ENCODE results near the gene LAMC3.

The LAMC3 gene

DNA sequence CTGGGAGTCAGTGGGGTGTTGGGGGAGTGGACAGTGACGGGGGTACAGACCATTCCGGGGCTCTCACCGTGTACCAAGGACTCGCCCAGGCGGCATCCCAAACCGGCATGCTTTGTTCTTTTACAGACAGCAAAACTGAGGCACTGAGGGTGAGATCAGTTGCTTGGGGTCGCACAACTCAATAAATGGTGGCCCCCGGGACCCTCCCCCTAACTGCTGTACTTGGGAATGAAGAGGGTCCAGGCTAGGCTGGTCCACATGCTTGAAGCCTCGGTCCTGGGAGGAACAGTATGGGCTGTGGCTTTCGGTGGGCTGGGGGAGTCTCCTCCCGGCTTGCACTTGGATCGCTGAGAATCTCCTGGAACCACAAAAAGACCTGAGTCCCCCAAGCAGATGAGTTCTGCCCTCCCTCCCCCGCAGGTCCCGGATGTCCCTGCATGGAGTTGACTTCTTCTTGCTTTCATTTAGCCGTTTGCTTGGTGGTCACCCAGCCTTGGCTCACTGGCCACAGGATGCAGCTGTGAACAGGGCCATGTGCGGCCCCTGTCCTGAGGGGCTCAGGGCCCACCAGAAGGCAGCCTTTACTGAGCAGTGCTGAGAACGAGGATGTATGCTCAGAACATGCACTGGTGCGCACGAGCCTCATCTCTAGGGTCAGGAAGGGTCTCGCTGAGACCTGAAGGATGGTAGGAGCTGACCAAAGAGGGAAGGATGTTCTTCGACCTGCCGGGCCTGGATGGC lies 4.2 kb downstream of the LAMC3 start:
- DNase-seq = no peak

GRCh38 chr9:131013771-131014676 lies 5.0 kb downstream of the LAMC3 start:
- no peak for DNase-seq

DNA sequence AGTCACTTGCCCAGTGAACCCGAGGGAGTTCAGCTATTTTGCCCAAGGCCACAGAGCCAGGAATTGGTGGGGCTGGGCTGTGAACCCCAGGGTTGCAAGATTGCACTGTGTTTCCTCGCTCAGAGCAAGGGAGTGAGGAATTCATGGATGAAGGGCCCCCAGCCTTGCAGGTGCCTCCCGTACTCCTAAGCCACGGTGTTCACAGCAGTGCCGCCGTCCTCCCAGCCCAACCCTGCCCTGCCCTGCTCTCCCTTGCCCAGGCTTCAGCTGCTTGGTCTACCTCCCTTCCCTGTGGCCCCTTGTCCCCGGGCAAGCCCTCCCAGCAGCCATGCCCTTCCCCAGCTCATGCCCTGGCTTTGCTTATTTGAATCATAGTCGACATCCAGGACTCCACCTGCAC lies 6.1 kb downstream of the LAMC3 start:
- no peak for DNase-seq

- DNase-seq = no peak
These were observed 7.0 kb downstream of the LAMC3 start for GRCh38 chr9:131015876-131016397.

DNA sequence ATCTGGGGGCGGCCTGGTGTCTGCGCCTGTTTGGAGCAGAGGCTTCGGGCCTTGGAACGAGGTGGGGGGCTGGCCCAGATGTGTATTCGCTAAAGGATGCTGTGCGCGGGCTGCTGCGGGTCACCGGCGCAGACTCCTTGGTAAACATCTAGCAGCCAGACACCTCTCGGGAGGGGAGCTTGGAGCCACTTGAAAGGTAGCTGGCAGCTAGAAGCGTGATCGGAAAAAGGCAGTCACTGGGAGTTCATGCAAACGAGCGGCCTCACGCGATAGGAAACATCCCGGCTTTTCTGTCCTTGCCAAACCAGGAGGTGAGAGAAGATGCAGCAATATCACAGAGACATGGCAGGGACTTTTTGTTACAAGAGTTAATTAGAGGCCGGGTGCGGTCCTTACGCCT lies 8.1 kb downstream of the LAMC3 start:
- no peak for DNase-seq

GRCh38 chr9:131018621-131019020 lies 9.6 kb downstream of the LAMC3 start:
- DNase-seq = no peak

DNA sequence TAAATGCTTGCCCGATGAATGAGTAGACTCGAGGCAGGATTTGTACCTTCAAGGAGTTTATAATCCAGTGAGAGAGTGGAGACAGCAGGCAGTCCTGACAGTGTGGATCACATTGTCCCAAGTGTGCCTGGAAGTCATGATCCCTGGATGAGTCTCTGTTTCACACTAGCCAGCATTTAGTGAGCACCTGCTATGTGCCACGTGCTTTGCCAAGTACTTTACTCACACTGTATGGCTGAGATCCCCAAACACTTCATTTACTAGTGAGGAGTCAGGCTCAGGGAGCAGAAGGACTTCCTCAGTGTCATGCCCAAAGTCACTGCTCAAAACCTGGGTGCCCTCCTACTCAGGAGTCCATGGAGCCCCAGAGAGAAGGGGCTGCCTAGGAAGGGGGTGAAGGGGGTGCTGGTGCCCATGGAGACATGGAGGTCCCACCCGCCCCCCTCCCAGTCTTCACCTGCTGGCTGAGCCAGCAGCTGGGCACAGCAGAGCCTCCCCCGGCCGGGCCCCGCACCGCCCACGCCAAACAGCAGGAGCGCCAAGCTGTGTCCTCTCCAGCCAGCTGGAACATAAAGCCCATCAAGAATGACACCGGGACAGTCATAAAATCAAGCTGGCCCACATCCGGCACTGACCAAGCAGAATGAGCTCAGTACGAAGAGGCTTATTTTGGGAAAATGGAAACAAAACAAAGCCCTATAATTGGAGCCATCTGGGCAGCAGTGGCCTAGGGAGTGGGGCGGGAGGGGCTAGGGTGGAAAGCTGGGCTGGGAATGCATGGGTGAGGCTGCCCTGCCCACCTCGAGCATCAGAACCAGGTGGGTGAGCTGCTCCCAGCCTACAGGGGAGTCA lies 10.6 kb downstream of the LAMC3 start:
- DNase-seq = no peak

DNA sequence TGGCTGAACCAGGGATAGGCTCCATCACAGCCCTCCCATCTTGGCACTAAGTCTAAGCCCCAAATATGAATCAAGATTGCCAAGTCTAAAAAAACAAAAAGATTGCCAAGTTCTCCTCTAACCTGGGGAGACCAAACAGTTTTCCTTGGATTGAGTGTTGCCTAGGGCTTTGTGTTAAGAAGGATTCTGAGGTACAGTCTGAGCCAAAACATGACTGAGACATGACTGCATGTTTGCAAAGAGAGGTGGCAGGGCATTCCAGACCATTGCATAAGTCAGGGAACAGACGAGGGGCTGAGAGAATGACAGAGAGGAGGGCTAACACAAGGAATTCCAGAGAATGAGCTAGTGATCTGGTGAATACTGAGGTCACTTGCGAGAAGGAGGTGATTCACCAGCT lies 11.4 kb downstream of the LAMC3 start:
- DNase-seq = peak; percentile 10

DNA sequence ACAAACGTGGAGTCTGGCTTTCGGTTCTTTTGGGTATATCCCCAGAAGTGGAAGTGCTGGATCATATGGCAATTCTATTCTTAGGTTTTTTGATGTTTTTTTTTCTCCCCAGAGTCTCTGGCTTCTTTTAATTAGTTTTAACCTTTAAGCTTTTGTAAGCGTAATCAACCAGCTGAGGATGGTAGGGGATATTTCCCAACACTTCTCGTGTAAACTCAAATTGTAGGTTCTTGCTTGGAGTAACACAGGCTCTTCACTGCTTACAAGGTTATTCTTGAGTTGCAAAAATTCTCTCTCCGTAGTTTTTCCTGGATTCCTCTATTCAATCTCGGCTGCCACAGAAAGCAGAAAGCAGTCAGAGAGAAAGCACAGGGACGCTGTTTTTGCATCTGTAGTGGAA lies 11.9 kb downstream of the LAMC3 start:
- DNase-seq = no peak

DNA sequence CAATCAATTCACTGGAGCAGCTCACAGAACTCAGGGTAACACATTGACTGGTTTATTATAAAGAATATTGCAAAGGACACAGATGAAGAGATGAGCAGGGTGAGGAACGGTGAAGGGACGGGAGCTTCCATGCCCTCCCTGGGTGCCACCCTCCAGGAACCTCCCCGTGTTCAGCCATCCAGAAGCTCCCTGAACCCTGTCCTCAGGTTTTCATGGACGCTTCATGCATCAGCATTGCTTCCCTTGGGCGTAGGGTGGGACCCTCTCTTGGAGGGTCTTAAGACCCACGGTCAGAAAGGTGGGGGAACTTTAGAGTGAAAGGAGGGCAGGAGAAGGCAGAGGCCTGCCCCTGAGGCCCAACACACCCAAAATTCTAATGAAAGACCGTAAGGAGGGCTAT lies 12.8 kb downstream of the LAMC3 start:
- DNase-seq = no peak

GRCh38 chr9:131024978-131025868 lies 16.2 kb downstream of the LAMC3 start:
- no peak for DNase-seq

- DNase-seq = no peak
These were observed 17.2 kb downstream of the LAMC3 start for GRCh38 chr9:131025953-131026858.

DNA sequence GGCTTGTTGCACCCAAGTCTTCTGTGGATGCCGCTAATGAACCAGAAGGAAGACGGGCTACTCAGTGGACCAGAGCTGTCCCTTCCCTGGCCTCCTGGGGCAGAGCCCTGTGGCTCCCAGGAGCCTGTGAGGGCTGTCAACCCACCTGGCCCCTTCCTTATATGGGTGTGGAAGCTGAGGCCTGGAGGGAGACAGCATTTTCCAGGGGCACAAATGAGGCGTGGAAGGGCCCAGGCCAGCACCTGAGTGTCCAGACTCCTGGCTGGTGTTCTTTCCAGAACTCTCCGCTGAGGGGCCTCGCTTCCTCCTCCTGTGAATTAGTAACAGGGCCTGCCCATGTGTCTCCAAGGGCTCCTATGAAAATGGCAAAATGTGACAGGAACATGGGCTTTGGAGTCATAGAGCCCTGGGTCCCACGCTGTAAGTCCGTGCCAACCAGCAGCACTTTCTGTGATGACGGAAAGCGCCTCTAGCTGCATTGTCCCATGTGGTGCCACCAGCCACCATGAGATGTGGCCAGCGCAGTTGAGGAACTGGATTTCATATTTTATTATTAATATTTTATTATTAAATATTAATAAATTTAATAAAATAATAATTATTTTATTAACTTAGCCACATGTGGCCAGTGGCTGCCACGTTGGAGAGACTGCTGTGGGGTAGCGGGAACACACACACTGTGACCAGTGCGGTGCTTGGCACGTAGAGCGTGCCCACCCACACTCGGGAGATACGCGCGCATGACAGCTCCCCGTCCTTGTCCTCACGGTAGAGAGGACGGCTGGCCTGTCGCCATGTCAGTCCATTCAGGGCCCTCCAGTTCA lies 18.3 kb downstream of the LAMC3 start:
- no peak for DNase-seq

GRCh38 chr9:131027872-131028179 lies 18.9 kb downstream of the LAMC3 start:
- DNase-seq = no peak

GRCh38 chr9:131028221-131028884 lies 19.4 kb downstream of the LAMC3 start:
- DNase-seq = no peak

DNA sequence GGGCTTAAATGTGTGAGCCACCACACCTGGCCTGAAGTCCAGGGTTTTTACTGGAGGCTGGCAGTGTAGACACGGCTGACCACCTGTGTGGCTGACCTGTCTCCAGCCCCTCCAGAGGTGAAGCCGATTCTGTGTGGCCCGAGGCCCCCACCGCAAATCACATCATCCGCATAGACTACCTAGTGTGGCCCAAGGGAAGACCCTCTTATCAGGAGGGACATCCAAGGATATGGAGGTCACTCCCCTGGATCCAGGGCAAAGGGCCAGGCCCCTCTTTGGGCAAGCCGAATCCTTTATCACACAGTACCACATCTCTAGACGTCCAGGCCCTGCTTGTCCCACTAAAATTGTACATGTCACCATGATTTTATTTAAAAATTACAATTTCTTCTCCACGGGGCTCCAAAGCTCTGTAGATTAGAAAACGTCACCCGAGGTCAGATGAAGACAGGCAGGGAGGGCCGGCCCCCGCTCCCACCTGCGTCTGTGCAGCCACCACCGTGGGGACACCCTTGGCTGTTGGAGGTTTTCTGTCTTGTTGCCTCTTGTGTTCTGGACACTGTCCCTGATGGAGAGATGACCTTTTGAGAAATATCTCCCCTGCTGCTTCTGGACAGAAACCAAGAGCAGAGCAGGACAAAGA lies 20.1 kb downstream of the LAMC3 start:
- DNase-seq = no peak

- DNase-seq = no peak
These were observed 20.6 kb downstream of the LAMC3 start for GRCh38 chr9:131029574-131029952.

DNA sequence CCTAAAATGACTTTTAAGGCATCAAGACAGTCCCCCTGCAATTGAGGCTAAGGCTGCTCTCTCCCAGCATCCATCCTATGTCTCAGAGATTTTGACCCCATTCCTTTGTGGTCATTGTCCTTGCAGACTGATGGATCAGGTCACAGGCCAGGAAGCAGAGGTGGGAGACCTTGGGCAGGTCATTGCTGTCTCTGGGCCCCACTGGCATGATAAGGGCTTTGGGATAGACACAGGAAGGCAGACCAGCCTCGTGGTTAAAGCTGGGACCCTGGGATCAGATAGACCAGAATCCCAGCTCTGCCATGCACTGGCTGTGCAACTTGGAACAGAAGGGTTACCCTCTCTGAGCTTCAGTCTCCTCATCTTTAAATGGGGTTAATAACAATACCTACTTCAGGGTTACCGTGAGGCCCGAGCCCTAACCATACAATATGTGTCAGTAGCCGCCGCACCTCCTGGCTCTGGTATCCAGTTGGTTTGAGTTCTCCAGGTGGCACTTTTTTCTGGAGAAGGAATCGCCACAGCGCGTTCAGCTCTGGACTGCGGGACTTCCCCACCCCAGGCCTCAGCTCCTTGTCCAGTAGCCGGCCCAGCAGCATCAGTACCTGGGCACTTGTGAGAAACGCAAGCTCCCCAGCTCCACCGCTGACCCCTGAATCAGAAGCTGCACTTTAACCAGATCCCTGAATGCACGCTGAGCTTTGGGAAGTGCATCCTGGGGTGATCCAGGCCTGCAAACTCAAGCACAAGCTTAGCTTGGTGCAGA lies 21.4 kb downstream of the LAMC3 start:
- no peak for DNase-seq
